GM18873 (cell line): ENCODE data around the gene NBPF9.
"Not testable (repeated sequence)": the region's sequence is repeated elsewhere in the genome, so short reads cannot be mapped to it uniquely, and the experiment has no call there.

ENCODE experiments used
- ATAC-seq: cut with Tn5 transposase; IDR thresholded peaks from one replicate; pipeline ENCODE4 v1.9.1; 2021; ENCODE audit warnings: mild to moderate bottlenecking, moderate library complexity, moderate number of reproducible peaks; ENCODE audit not compliant: unreplicated experiment, low FRiP score

The NBPF9 gene, protein sequence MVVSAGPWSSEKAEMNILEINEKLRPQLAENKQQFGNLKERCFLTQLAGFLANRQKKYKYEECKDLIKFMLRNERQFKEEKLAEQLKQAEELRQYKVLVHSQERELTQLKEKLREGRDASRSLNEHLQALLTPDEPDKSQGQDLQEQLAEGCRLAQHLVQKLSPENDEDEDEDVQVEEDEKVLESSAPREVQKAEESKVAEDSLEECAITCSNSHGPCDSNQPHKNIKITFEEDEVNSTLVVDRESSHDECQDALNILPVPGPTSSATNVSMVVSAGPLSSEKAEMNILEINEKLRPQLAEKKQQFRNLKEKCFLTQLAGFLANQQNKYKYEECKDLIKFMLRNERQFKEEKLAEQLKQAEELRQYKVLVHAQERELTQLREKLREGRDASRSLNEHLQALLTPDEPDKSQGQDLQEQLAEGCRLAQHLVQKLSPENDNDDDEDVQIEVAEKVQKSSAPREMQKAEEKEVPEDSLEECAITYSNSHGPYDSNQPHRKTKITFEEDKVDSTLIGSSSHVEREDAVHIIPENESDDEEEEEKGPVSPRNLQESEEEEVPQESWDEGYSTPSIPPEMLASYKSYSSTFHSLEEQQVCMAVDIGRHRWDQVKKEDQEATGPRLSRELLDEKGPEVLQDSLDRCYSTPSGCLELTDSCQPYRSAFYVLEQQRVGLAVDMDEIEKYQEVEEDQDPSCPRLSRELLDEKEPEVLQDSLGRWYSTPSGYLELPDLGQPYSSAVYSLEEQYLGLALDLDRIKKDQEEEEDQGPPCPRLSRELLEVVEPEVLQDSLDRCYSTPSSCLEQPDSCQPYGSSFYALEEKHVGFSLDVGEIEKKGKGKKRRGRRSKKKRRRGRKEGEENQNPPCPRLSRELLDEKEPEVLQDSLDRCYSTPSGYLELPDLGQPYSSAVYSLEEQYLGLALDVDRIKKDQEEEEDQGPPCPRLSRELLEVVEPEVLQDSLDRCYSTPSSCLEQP (N-terminal part only)

DNA sequence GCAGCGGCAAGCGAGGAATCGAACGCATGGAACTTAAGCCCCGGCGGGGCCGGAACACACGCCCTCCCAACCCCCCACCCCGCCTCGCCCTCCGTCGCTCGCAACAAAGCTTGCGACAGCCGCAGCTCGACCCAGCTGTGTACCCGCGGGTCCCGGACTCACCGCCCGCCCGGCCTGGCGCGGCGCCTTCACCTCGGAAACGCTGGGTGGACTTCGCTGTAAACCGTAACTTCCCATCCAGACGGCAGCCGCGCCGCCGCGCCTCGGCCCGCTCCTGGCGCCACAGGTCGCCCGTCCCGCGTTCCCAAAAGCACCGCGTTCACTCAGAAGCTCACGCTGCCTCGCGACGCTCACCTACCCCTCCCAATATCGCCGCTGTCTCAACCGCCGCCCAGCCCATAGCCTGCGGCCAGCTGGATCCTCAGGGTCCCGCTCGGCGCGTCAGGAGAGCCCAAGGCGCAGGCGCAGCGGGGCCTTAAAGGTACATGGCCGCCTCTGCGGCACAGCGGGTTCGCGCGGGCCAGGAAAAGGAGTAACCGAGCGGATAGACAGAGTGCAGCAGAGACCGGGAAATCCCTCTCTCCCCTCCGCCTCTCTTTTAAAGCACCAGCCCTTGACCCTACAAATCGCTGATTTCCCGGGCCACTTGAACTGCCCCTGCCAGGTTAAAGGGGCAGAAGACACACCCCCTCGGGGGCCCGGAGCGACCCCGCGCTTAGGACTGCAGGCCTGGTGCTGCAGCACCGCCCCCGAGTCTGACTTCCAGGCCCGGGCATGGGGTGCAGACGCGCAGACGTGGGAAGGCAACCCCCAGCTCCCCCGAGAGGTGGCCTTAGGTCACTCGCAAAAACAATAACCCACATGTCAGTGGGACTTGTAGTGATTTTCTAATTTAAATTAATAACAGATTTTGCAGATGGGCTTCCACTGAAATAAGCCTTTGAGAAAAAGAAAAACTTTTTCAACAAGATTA, at the start of gene NBPF9:
NBPF9 (minus strand) TSS at position 443 of the 973 bp plus-strand sequence. CDS start 21,412 bp downstream, outside the sequence.
- peak; percentile 86 for ATAC-seq

DNA sequence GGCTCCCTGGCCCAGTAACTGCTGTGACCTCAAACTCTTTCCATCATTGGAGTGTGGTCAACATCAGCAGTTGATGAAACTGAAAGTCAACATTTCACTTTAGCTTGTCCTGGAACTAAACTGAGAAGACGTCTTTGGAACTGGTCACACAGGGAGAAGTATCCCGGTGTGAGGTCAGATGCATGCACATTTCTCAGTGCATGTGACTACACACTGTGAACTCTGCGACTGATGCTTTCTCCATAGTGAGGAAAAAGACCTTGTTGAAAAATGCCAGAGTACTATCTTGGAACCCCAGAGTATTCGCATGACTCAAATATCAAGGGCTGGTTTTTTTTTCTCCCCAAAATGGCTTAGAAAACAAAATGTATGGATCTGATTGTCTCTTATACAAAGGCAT, 46.6 kb upstream of the NBPF9 start:
- not testable (repeated sequence) for ATAC-seq

DNA sequence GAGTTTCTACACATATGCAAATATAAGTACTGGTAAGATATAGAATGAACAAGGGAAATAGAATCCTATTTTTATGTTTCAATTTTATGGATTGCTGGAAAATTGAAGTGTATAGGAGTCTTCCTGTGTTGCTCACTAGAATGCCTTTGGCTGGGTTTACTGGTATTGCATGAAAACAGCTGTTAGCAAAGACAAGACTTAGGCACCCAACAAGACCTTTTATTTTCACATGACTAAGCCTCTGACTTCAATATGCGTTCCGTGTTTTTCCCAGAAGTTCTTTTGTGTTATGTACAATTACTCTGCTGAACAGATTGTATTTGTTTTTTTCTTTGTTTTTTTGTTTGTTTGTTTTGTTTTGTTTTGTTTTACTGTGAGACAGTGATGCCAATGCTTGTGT, 34.2 kb upstream of the NBPF9 start:
- not testable (repeated sequence) for ATAC-seq

DNA sequence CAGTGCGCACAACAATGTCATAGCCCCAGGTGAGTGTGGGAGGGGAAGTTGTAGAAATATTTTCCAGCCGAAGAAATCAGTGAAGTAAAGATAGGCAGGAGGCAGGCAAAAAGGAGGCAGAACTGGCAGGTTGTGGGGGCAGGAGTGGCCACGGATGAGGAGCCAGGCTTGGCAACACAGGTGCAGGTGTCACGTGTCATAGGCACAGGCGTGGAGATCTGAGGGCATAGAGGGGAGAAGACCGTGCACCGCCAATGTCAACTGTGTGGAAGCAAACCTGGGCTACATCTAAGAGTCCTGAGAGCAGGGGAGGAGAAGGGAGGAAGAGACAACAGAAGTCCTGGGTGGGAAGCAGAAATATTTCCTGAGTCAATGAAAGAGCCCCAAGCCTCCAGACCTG, 27.6 kb upstream of the NBPF9 start:
- not testable (repeated sequence) for ATAC-seq

DNA sequence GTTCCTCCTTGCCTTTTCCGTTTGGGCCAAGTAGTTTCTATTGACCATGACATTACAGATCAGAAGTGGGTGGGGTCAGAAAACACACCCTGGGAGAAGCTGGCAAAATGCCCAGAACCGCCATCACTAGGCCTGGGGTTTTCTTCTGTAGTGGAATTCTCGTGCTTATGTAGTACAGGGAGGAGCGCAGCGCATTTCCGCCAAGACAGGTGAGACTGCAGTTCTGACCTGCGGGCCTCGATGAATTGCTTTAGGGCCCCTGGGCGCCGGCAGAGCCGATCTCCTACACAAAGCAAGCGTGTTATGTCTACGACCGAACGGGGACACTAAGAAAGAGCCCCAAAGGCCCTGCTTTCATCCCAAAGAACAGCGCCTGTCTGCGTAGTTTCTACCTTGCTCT, 25.9 kb upstream of the NBPF9 start:
- not testable (repeated sequence) for ATAC-seq

DNA sequence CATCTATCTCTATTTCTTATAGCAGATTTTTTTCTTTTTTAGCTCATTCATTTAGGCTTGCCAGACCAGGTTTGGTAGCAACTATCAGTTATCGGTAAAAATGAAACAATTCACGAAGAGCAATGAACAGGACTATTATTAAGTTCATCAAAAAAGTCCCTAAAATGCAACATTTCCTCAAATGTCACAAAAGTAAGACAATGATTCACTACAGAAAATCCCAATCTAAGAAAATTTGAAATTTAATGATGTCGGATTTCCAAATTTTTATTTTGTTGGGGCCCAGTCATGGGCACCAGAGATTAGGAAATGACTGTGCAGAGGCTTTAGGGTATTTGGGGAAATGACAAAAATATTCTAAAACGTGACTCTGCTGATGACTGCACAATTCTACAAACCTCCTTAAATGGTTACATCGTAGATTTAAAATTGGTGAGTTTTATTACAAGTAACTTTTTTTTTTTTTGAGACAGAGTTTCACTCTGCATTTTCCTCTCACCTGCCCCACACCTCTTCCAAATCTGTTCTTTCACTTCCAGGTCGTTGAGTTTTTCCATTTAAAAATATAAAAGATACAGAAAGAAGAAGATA, 23.3 kb upstream of the NBPF9 start:
- ATAC-seq: not testable (repeated sequence)

DNA sequence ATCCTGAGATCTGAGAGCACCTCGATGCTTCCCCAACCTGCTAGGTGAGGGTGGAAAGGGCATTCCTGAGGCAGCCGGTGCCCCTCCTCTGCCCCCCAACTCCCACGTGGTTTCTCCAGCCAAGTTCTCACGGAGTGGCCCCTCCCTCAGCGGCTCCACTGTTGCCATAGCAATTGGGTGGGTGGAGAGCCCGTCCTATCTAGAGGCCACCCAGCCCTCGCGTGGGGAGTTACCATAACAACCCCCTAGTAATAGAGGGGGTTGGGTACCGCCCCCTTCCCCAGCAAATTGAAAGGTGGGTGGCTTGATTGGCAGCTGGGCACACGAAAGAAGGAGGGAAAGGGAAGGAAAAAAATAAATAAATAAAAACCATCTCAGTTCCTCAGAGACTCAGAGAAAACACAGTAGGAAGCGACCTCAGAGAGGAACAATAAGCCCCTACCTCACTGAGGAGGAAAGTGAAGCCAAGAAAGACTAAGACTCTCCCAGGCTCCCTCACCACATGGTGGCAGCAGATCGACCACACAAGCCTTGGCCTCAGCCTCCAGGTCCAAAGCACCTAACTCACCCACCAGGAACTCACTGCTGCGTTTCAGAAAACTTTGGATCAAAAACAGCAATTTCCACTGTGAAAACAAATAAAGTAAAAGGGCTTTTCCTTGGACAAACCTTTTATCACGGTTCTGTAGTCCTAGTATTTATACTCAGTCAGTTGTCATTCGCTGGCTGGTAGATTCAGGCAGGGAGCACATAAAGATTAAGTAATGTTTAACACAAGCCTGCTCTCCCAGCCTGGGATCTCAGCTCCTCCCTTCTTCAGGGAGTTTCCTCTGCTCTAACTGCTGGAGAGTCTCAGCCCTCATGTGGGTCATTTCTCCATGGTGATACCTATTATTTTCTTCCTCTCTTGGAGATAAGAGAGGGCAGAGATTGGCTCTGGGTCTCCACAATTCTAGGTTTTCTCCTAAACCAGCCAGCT, 20.9 kb upstream of the NBPF9 start:
- not testable (repeated sequence) for ATAC-seq

DNA sequence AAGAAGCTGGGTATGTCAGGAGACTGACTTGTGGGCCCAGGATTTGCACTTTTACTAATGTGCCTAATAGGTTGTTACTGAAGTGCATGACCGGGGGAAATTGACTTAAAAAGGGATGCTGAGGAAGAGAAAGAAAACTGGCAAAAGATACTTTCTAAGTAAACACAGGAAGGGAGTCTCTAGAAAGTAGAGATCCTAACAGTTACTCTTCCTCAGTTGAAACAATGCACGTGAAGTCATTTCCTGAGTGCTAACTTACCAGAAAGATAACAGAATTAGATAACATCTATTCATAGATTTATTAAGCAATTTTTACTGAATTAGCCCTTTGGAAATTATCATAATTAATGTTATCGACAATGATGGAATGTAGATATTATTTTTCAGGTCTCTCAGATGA, 9.5 kb upstream of the NBPF9 start:
- not testable (repeated sequence) for ATAC-seq

DNA sequence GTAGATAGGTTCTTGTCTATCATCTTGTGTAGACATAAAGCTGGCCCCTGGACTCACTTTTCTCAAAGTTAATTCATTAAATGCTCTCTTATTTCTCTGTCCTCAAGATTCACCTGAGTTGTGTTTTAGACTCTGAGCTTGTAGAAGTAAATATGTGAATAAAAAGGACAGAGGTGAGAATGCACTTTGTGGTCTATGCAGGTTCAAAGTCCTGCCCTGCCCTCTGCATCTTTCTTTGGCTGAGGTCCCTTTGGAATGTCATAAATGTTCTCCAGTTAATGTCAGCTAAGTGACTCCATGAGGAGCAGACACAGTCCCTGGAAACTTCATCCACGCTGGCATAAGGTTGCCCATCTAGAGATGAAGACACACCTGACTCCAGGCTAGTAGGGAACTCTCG, 7.0 kb upstream of the NBPF9 start:
- not testable (repeated sequence) for ATAC-seq

DNA sequence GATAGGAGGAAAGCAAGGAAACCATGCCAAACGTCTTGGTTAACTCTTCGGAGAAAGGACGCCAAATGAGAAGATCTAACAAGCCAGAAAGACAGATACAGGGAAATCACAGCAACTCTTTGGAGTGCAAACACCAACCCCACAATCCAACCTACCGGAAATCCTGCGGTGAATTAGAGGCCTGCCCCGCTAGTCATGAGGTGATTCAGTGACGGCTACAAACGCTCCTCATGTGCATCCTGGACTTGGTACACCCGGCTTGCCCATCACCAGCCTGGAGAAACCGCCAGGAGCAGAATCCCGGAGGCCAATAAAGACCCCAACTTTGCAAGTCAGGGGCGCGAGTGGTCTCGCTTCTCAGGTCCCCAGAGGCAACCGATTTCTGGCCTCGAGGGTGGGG, 777 bp downstream of the NBPF9 start:
- ATAC-seq: not testable (repeated sequence)

DNA sequence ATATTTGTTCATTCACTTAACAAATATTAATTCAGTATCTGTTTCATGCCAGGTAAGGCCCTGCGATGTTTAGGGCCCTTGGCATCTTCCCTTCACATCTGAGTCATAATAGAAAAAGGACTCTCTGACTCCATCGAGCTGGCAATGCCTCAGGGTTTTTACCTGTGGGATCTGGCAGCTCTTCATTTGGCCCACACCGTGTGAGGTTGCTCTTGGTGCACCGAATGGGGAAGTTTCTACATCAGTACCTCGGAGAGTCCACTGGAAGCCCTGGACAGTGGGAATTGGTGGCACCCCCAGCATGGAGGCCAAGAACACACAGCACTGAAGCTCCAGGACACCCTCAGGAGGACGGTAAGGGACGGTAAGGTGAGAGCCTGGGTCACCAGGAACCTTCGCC, 5.1 kb downstream of the NBPF9 start:
- ATAC-seq: not testable (repeated sequence)

DNA sequence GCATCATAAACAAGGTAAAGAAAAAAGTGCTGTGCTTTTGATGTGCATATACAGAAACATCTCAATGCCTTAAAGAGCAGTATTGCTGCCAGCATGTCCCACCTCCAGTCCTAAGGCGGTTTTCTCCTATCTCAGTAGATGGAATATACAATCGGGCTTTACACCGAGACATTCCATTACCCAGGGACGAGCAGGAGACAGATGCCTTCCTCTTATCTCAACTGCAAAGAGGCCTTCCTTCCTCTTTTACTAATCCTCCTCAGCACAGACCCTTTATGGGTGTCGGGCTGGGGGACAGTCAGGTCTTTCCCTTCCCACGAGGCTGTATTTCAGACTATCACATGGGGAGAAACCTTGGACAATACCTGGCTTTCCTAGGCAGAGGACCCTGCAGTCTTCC, 10.2 kb downstream of the NBPF9 start:
- ATAC-seq: not testable (repeated sequence)

DNA sequence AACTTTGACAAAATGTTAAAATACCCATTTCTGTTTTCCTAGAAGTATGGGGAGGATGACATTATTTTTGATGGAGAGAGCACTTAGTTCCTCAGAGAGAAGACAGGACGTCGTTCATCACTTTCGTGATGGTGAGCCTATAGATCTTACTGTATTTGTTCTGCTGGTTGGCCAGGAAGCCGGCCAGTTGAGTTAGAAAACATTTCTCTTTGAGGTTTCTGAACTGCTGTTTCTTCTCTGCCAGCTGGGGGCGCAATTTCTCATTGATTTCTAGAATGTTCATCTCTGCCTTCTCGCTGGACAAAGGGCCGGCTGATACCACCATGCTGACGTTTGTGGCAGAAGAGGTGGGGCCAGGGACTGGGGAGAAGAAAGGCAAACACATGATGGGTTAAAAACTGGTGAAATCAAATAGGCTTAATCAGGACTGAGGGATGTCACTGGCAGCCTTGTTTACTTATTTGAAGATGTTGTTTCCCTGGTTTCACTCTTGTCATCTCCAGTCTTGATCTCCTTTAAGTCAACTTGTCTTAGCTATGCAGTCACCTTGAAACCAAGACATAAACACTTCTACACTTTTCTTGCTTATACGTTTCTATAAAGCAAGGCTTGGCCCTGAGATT, 27.7 kb downstream of the NBPF9 start:
- ATAC-seq: not testable (repeated sequence)

DNA sequence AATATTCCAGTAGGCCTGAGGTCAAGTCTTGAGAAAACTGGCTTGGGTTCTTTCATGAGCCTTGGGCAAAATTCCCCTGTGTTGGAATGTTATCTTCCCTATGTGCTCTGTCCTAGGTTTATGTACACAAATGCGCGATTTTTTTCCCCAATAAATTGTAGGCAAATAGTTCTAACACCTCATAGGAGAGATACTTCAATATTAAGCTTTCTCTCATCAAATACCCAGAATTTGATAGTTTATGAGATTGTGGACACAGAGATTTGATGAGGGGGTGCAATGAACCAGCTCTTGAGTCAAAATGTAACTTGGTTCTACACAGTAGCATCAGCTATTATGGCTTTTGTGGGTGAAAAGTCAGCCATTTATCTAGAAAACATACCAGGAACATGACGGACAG, 38.7 kb downstream of the NBPF9 start:
- not testable (repeated sequence) for ATAC-seq

DNA sequence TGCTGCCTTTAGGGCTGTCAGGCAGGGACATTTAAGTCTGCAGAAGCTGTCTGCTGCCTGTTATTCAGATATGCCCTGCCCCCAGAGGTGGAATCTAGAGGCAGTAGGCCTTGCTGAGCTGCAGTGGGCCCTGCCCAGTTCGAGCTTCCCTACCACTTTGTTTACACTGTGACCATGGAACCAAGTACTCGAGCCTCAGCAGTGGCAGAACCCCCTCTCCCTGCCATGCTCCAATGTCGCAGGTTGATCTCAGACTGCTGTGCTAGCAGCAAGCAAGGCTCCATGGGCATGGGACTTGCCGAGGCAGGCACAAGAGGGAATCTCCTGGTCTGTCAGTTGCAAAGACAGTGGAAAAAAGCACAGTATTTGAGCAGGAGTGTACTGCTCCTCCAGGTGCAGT, 60.3 kb downstream of the NBPF9 start:
- not testable (repeated sequence) for ATAC-seq

DNA sequence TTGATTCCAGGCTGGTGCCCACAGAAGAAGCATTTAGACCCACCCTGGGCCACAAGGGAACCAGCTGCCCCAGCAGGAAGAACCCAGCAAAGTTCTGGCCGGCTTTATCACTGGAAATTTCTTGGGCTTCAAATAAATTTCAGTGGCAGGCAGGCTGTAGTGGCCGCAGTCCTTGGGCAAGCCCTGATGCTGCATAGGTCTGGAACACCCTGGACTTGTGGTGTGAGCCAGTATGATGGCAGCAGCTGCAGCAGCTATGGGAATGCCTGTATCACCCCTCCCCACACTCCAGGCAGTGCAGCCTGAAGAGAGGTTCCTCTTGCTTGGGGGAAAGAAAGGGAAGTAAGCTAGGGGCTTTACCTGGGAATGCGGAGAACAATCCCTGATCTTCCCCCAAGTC, 69.4 kb downstream of the NBPF9 start:
- not testable (repeated sequence) for ATAC-seq

DNA sequence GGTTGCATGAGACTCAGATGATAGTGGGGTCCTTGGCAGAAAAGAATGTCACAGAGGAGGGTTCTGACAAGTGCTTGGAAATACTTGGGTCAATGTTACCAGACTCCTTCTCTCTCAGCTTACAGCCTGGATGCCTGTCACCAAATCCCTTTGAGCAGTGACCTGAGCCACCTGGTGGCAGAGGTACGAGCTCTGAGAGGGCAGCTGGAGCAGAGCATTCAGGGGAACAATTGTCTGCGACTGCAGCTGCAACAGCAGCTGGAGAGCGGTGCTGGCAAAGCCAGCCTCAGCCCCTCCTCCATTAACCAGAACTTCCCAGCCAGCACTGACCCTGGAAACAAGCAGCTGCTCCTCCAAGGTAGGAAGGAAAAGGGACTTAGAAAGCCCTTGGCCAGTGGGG, 79.0 kb downstream of the NBPF9 start:
- not testable (repeated sequence) for ATAC-seq

DNA sequence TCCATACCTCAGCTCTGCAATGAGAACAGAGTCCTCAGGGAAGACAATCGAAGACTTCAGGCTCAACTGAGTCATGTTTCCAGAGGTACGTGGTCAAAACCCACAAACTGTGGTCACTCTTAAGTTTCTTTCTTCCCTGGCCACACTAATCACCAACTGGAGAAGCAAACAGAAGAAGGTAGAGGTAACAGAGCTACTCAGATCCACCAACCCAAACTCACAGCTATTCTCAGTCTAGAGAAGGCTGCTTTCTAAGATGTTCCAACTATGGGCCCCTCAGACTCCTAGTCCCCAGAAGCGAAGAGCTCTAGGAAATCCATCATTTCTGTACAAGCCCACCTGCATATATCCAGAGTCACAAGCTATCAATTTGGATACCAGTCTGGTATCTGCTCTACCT, 84.8 kb downstream of the NBPF9 start:
- not testable (repeated sequence) for ATAC-seq
